ENCODE data around the gene GPR39.

GRCh38 chr2:132547090-132547687 is 130.6 kb downstream of the GPR39 start:
- TF ChIP-seq POLR2A (IDR thresholded peaks at IDR 0.05) = no peak
- peak; percentile 49 to 82 (median 76) for TF ChIP-seq CTCF (IDR thresholded peaks at IDR 0.05)

All from body of pancreas (tissue), 4 donors.